ENCODE results near the gene FRMD6.

Gene FRMD6

DNA sequence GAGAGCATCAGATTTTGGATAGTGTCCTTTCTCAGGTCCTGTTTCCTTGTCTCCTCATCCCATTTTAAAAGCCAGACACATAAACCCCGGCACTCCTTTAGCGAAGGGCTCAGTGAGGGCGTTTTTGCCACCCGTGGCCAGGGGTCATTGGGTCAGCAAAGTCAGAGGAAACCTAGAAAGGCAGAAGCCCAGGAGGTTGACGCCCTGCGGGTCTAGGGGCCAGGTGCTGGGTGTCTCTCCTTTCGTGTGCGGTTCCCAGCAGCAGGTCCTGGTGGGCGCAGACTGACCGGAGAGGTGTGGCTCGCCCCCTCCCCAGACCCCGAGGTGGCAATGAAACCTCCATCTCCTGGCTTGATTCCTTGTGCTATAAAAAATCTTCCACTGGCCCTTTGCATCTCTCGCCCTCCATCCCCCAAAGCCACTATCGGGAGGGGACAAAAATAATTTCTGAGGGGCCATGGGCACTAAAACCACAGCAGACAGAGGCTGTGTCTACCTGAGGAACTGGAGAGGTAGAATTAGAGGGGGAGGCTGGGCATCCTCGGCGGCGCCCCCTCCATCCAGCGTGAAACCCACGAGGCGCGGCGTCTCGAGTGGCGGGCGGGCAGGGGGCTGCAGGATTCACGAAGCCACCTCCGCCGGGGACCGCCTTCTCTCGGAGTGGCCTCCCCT lies 858 bp upstream of the FRMD6 start:
- TF ChIP-seq, protein P1, sequence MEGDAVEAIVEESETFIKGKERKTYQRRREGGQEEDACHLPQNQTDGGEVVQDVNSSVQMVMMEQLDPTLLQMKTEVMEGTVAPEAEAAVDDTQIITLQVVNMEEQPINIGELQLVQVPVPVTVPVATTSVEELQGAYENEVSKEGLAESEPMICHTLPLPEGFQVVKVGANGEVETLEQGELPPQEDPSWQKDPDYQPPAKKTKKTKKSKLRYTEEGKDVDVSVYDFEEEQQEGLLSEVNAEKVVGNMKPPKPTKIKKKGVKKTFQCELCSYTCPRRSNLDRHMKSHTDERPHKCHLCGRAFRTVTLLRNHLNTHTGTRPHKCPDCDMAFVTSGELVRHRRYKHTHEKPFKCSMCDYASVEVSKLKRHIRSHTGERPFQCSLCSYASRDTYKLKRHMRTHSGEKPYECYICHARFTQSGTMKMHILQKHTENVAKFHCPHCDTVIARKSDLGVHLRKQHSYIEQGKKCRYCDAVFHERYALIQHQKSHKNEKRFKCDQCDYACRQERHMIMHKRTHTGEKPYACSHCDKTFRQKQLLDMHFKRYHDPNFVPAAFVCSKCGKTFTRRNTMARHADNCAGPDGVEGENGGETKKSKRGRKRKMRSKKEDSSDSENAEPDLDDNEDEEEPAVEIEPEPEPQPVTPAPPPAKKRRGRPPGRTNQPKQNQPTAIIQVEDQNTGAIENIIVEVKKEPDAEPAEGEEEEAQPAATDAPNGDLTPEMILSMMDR (conservative IDR thresholded peaks at IDR 0.05; ENCODE audit: low read depth) = no peak
- H3K27ac ChIP-seq = peak overlapping the region; percentile 96
- no peak for DNase-seq (ENCODE audit: low spot score)
- POLR2A ChIA-PET (ENCODE audit: low non-redundant PET) = no interaction called here
- CTCF ChIA-PET = no interaction called here

DNA sequence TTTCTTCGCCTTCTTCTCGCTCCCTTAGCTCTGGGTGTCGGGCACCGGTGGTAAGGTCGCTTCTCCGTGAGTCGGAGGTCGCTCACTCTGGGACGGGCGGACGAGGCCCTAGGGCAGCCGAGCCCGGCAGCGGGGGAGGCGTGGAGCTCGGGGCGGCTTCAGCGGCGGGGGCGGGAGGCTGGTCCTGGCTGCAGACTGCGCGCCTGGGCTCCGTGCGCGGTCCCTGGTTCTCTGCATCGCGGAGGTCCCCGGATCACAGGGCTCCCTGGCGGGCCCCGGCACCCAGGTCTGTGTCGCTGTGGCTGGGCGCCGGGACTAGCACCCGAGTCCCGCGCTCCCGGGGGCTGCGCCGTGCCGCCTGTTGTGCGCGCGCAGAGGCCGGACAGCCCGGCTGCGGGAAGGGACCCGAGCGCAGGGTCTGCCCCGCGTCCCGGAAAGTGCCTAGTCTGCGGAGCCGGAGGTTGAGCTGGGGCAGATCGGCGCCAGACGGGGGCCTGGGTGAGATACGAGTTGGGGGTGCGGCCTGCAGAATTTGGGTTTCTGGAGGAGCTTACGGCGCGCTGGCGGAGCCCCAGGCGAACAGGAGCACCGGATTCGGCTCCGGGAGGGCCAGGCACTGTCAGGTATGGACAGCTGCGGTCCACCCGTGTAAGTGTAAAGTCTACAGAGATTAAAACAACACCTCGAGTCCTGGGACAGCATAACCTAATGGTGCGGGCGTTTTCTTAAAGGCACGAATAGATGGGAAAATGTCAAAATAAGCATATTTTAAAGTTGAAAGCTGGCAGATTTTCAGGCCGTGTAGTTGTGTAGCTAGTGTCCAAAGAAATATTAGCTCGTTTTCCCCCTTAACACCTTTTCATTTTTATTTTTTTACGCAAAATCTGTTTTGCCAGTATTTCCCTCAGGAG lies 713 bp downstream of the FRMD6 start:
- POLR2A ChIA-PET (ENCODE audit: low non-redundant PET) = no interaction called here
- peak; percentile 26 for DNase-seq (ENCODE audit: low spot score)
- TF ChIP-seq, protein P1 (conservative IDR thresholded peaks at IDR 0.05; ENCODE audit: low read depth) = peak; percentile 29; the same call in 1 of the 2 replicates
- H3K27ac ChIP-seq = peak overlapping the region; percentile 96
- CTCF ChIA-PET = interaction anchor here (0.5 to 1.2 kb wide), 18 partner anchors 14 to 994 kb away, joined by 3 to 7 read pairs (median 3); no protein-coding TSS in a partner anchor

DNA sequence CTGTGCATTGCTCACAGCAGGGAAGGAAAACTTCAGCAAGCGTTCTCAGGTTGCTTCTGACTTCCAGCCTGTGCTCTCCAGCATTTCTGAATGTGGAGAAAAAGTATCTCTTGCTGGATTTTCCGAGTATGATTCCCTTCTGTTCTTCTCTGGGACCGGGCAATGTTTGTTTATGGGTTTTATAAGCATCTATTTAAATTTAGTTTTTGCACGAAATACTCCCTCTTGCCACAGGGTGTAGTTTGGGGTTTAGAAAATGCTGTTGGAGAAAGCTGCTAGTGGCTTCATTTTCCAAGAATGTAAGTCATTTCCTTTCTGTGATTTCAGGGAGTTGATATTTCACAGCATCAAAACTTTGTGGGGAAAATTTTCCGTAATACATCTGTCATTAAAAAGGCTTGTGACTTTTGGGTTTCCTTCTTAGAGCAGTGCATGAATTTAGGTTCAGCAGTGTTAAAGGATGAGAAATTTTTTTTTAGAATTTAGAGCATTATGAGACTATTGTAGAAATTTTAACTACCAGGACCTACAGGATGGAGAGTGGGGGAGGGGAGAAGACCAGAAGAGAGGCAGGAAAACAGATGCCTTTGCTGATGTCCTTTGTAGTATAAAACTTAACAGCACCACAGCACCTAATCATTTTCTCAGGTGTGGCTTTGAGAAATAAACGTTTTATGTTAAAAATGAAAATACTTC lies 1.5 kb downstream of the FRMD6 start:
- TF ChIP-seq, protein P1 (conservative IDR thresholded peaks at IDR 0.05; ENCODE audit: low read depth) = peak; percentile 41; the same call in 1 of the 2 replicates
- H3K27ac ChIP-seq = peak overlapping the region; percentile 96
- peak; percentile 23 for DNase-seq (ENCODE audit: low spot score)
- ChIA-PET CTCF (interaction anchor here (0.6 to 1.2 kb wide), 9 partner anchors 33 to 866 kb away, joined by 3 to 7 read pairs (median 3); no protein-coding TSS in a partner anchor), POLR2A (ENCODE audit: low non-redundant PET) (no interaction called here)

DNA sequence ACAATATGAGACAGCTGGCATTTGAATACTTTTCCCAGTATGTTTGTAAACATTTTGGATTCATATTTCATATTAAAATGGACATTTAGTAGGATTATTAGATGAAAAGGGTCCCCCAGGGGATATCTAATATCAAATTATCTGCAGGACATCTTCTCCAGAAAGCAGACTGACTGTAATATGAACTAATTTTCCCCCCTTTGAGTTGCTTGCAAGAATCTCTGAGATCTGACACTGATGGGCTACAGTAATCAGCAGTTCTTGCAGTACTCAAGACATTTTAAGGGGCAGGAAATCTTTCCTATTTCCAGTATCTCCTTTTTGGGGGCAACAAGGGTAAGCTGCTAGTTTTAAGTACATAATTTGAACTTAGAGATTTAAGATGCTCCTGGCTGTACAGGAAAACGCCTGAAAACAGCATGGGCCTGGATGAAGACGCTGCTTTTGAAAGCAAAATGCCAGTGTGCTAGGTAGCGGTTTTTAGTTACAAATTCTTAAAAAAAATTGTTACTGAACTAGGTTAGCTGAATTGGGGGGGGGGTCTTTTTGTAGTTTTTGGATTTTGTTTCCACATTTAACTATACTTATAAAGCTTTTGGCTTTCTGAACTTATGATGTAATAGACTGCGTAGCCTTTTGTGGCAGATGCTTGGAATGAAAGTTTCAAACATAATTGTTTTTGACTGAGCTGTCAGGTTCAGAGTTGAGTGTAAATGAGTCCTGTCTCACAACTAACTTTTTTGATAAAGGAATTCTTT lies 2.2 kb downstream of the FRMD6 start:
- CTCF ChIA-PET = no interaction called here
- no peak overlapping the region for H3K27ac ChIP-seq
- DNase-seq (ENCODE audit: low spot score) = no peak
- TF ChIP-seq, protein P1 (conservative IDR thresholded peaks at IDR 0.05; ENCODE audit: low read depth) = no peak
- POLR2A ChIA-PET (ENCODE audit: low non-redundant PET) = no interaction called here

DNA sequence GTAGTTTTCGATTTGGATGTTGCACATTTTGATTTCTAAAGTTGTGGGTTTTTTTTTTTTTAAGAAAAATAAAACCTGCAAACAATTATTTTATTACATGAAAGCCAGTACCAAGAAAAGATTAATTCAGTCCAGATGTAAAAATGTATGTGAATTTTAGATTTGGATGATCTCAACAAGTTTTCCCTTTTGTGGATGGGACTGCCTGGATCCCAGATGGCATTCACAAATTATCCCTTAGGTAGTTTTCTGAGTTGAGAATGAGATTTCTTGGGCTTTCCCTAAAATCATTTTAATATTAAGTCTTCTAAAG lies 2.8 kb downstream of the FRMD6 start:
- no peak overlapping the region for H3K27ac ChIP-seq
- ChIA-PET POLR2A (ENCODE audit: low non-redundant PET) (no interaction called here), CTCF (no interaction called here)
- TF ChIP-seq, protein P1 (conservative IDR thresholded peaks at IDR 0.05; ENCODE audit: low read depth) = no peak
- DNase-seq (ENCODE audit: low spot score) = no peak

DNA sequence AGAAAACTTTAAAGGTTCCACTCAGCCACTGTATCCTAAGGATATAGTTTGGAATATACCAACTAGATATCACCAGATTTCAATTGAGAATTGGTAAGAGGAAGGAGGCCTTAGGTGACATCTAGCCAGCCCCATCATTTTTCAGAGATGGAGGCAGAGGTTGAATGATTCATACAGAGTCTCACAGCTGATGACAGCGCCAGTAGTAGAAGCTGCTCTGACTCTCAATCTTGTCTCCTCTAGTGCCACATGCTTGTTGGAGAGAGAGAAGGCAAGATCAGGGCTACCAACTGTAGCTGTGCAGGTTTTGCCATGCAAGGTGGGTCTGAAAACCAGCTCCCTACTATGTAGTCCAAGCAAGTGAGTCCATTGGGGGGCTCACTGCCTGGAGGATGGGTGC lies 6.1 kb downstream of the FRMD6 start:
- CTCF ChIA-PET = no interaction called here
- no peak for DNase-seq (ENCODE audit: low spot score)
- TF ChIP-seq, protein P1 (conservative IDR thresholded peaks at IDR 0.05; ENCODE audit: low read depth) = no peak
- H3K27ac ChIP-seq = no peak overlapping the region
- POLR2A ChIA-PET (ENCODE audit: low non-redundant PET) = no interaction called here

Measured in RWPE1 (cell line).